HG03575 (cell line): ENCODE results near the gene CGB2.
"Not testable (repeated sequence)": the region's sequence is repeated elsewhere in the genome, so short reads cannot be mapped to it uniquely, and the experiment has no call there.

Experiments
- ATAC-seq: cut with Tn5 transposase; IDR thresholded peaks from one replicate; pipeline ENCODE4 v1.9.1; 2021; ENCODE audit not compliant: unreplicated experiment, insufficient number of reproducible peaks, low FRiP score; ENCODE audit errors: extremely low read depth

The CGB2 gene

DNA sequence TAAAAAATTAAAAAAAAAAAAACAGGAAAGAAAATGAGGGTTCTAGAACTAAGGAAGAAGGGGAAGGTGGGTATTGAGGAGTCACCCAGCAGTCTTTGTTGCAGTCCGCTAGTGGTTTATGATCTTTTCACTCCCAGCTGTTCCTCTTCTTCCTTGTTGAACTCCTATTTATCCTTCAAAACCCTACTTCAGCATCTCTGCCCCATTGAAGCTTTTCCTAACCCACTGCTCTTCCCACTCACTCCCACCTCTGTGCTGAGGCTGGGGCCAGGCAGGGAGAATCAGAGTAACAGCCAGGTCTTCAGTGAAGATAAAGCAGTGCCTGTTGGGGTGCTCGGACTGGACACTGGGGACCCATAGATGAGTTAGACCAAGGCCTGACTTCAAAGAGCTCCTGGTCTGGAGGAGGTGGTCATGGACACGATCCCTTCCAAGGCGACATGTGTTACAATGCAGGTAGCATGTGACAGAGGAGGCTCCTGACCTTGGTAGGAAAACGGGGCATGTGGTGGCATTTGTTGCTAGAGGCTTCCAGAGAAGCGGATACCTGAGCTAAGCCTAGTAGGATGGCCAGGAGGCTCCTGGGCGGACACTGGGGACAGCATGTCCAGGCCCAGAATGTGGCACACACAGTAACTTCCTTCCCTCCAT lies 26.6 kb upstream of the CGB2 start:
- no peak for ATAC-seq

GRCh38 chr19:49006905-49007304 lies 24.8 kb upstream of the CGB2 start:
- no peak for ATAC-seq

GRCh38 chr19:49009828-49010227 lies 21.9 kb upstream of the CGB2 start:
- ATAC-seq, result no peak

DNA sequence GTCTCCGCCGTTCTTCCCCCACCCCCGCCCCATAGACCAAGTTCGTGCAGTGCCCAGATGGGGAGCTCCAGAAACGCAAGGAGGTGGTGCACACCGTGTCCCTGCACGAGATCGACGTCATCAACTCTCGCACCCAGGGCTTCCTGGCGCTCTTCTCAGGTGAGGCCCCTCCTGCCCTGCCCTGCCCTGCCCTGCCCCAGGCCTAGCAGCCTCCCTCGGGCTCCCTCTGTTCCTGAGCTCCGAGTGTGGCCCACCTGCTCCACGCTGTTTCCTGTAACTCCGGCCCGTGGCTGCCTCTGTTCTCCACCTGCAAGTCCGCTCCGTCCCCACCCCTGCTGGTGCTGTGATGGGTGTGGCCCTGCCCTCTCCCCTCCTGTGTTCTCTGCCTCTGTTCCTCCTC lies 21.2 kb upstream of the CGB2 start:
- ATAC-seq, result no peak

GRCh38 chr19:49011194-49011593 lies 20.5 kb upstream of the CGB2 start:
- ATAC-seq, result no peak

DNA sequence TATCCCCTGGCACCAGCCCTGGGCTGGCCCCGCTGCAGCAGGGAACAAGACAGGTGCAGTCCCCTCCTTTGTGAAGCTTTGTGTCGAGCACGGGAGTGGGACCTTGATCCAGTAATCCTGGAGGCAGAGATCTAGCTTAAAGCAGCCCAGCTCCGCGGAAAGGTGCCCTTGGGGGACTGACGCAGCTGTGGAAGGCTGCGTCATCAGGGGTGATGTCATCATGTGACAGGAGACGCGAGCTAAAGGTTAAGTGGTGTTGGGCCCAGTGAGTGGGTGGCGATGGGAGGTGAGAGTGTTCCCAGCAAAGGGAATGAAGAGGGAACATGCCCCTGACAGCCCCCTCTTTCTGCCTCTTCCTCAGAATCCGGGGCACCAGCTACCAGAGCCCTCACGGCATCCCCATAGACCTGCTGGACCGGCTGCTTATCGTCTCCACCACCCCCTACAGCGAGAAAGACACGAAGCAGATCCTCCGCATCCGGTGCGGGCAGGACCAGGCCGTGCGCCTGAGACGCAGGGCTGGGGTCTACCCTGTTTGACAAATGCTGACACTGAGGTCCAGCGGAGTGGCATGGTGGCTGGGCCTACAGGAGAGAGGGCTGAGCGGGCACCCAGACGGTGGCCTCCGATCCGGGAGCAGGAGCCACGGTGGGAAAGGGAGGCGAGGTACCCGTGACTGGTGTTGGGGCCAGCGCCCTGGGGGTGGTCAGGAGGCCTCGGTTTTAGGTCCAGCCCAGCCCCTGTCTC lies 17.4 kb upstream of the CGB2 start:
- ATAC-seq, result no peak

DNA sequence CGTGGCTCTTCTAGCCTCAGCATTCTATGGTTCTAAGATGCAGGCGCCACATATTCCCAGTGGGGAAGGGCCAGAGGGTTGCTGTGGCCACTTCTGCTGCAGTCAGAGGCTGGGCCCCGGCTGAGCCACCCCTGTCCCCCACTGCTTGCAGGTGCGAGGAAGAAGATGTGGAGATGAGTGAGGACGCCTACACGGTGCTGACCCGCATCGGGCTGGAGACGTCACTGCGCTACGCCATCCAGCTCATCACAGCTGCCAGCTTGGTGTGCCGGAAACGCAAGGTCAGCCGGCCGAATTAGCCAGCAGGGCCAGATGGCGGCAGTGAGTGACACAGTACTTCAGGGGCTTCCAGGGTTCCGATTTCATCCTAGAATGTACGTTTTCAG lies 16.8 kb upstream of the CGB2 start:
- no peak for ATAC-seq

- ATAC-seq, result no peak
These were observed 15.4 kb upstream of the CGB2 start for GRCh38 chr19:49016067-49016839.

DNA sequence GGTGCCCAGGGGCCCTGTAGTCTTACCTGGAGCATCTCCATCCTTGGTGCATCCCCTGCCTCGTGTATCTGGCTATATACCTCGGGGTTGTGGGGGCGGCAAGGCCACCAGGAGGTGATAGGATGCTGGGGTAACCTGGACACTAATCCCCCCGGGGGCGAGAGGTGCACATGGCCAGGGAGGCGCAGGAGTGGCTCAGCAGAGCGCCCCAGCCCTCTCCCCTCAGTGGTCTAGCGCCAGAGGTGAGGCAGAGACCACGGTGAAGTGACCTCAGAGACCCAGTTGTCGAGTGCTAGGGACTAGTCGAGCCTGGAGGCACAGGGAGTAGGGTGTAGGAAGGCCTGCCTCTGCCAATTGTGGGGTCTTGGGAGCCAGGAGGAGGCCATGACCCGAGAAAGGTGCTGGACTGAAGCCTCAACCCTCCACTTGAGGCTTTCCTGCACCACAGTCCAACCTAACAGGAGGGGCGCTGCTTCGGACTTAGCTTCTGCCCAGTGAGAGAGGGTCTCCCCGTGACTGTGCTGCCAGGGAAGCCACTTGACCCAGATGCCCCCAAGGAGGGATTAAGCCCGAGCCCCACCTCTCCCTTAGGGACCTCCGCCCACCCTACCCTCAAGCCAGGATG lies 14.5 kb upstream of the CGB2 start, which contains the start of gene LHB:
TSS of gene LHB (minus strand) at position 51 of the 625 bp plus-strand sequence. CDS start at position 41, 10 bp downstream.
- ATAC-seq, result no peak

- ATAC-seq, result no peak
These were observed 13.9 kb upstream of the CGB2 start for GRCh38 chr19:49017666-49018351.

DNA sequence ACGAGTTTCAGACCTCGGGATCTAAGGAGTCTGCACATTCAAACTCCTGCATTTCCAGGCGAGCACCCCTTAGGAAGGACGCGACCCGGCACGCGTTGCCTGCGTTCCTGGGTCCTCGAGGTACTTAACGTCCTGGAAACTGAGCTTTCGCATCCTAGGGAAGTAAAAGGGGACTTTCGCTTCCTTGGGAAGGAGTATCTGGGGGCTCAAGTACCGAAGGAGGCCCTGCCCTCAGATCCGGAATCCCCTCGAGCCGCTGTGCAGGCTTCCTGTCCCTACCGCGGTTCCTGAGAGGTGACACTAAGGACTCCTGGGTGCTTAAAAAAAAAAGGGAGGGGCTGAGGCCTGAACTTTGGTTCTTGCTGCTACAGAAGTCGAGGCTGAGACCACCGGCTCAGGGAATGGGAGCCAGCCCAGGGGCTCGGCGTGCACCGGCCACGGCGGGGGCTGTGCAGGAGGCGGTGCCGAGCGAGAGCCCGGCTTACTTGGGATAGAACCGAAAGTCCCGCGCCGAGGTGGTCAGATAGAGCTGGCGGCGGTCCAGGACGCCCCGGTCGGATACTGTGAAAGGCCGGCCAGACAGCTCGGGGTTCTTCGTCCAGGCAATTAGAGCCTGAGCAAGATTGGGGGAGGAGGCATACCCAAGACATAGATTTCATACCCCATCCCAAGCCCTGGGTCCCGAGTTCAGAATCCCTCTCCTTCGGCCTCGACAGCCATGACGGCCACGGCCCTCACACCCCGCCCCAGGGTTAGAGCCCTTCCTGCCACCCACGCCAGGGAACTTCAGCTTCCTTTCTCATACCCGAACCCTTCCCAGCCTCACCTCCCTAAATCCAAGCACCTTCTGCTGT lies 13.1 kb upstream of the CGB2 start:
- ATAC-seq, result not testable (repeated sequence)

- no peak for ATAC-seq
These were observed 12.3 kb upstream of the CGB2 start for GRCh38 chr19:49019242-49019932.

- ATAC-seq, result no peak
These were observed 11.3 kb upstream of the CGB2 start for GRCh38 chr19:49020342-49020741.

GRCh38 chr19:49020931-49021895 lies 10.5 kb upstream of the CGB2 start:
- no peak for ATAC-seq

GRCh38 chr19:49022116-49022515 lies 9.6 kb upstream of the CGB2 start:
- no peak for ATAC-seq

GRCh38 chr19:49024233-49024632 lies 7.5 kb upstream of the CGB2 start, which contains the start of gene CGB3:
TSS of gene CGB3 (minus strand) at chr19:49024333. CDS start at chr19:49023971, 362 bp downstream.
- ATAC-seq, result not testable (repeated sequence)
